H1 (cell line): ENCODE results near the gene OPHN1. TPM values are rescaled to one million over a fixed set of nuclear protein-coding genes. Genes with fewer than 3 reads are reported as not detected.

ENCODE experiments used
- CTCF ChIA-PET: fragments of 300-600 bp; sonication (Branson Sonifier 250); formaldehyde crosslinking; loops from one replicate; lab custom pipeline; 2021; ENCODE audit not compliant: partially characterized antibody; lab: Charles Lee
- POLR2A ChIA-PET: fragments of 300-600 bp; sonication (Branson Sonifier 250); formaldehyde crosslinking; loops from one replicate; lab custom pipeline; 2021; ENCODE audit warnings: inconsistent platforms; ENCODE audit not compliant: partially characterized antibody; lab: Charles Lee
- DNase-seq, 2 experiments: peaks; one replicate each; pipeline versions ENCODE4 v3.0.0 to v3.0.0-alpha.2; 2010 to 2022; ENCODE audit warnings: low spot score in 2 of 2, low read depth in 1 of 2, mixed read lengths in 1 of 2
- FAIRE-seq: peaks from 2 replicates; lab custom pipeline; 2011; peaks lifted over from hg19 to GRCh38; lab: Jason Lieb, UNC
- H2AFZ ChIP-seq: 2 replicates; pipeline ENCODE4 v1.8.1; 2012; ENCODE audit warnings: low read length, inconsistent platforms
- H2AK5ac ChIP-seq: 2 replicates; pipeline ENCODE4 v1.6.1; 2013; ENCODE audit warnings: low read depth, low read length
- H2BK120ac ChIP-seq: replicated peaks from 2 replicates; pipeline ENCODE3; 2013; ENCODE audit warnings: low read depth, low read length, inconsistent platforms
- H2BK12ac ChIP-seq: 2 replicates; pipeline ENCODE4 v1.6.1; 2013; ENCODE audit warnings: low read depth, low read length
- H2BK15ac ChIP-seq: 2 replicates; pipeline ENCODE4 v1.6.1; 2013; ENCODE audit warnings: low read length
- H2BK20ac ChIP-seq: 2 replicates; pipeline ENCODE4 v1.6.1; 2013; ENCODE audit warnings: low read length
- H2BK5ac ChIP-seq: 2 replicates; pipeline ENCODE4 v1.6.1; 2013; ENCODE audit warnings: low read depth, low read length
- H3K14ac ChIP-seq: 2 replicates; pipeline ENCODE4 v1.6.1; 2013; ENCODE audit warnings: inconsistent platforms; ENCODE audit not compliant: insufficient read length
- H3K18ac ChIP-seq: 2 replicates; pipeline ENCODE4 v1.6.1; 2013; ENCODE audit warnings: low read length; ENCODE audit errors: extremely low read depth
- H3K23ac ChIP-seq: 2 replicates; pipeline ENCODE4 v1.6.1; 2013; ENCODE audit warnings: inconsistent platforms; ENCODE audit not compliant: insufficient read length
- H3K23me2 ChIP-seq: 2 replicates; pipeline ENCODE4 v1.6.1; 2013; ENCODE audit warnings: low read depth, low read length
- H3K27ac ChIP-seq: 2 replicates; pipeline ENCODE4 v1.6.1; 2011; ENCODE audit warnings: low read depth, low read length, inconsistent platforms
- H3K27me3 ChIP-seq, 4 experiments: replicated peaks in 1 of 4; 1 replicate in 1 of 4; 2 replicates in 3 of 4; pipeline versions ENCODE4 v1.6.1 to v1.8.1; 2011 to 2013; ENCODE audit warnings: low read length in 3 of 4, mild to moderate bottlenecking in 3 of 4, inconsistent platforms in 2 of 4, mixed read lengths in 2 of 4, moderate library complexity in 1 of 4; ENCODE audit not compliant: control insufficient read depth in 3 of 4, insufficient read depth in 3 of 4; ENCODE audit errors: extremely low read depth in 1 of 4
- H3K36me3 ChIP-seq, 4 experiments: 2 replicates each; pipeline versions ENCODE4 v1.6.1 to v1.8.1; 2011 to 2013; ENCODE audit warnings: mild to moderate bottlenecking in 4 of 4, low read length in 3 of 4, moderate library complexity in 2 of 4, control low read depth in 1 of 4, inconsistent platforms in 1 of 4; ENCODE audit not compliant: insufficient read depth in 4 of 4, control insufficient read depth in 2 of 4
- H3K4ac ChIP-seq: replicated peaks from 2 replicates; pipeline ENCODE3; 2013; ENCODE audit warnings: low read length, low read depth, mixed read lengths, inconsistent platforms; ENCODE audit not compliant: insufficient read length
- H3K4me1 ChIP-seq, 4 experiments: replicated peaks in 1 of 4; 1 replicate in 1 of 4; 2 replicates in 3 of 4; pipeline versions ENCODE4 v1.6.1 to v1.8.1; 2011 to 2013; ENCODE audit warnings: low read length in 3 of 4, inconsistent platforms in 2 of 4, mixed read lengths in 1 of 4; ENCODE audit not compliant: insufficient read depth in 4 of 4, control insufficient read depth in 3 of 4
- H3K4me2 ChIP-seq, 2 experiments: 2 replicates each; pipeline versions ENCODE4 v1.6.1 to v1.8.1; 2011 to 2013; ENCODE audit warnings: low read depth in 2 of 2, low read length in 2 of 2, control low read depth in 1 of 2, inconsistent platforms in 1 of 2, mild to moderate bottlenecking in 1 of 2; ENCODE audit not compliant: insufficient read depth in 1 of 2
- H3K4me3 ChIP-seq, 4 experiments: fragments of 200-600, 300-600 bp in 1 of 4; sonication (generic), shearing (Covaris generic), sonication (Bioruptor Twin) in 1 of 4; 2 replicates each; pipeline versions ENCODE4 v1.5.1 to v1.8.1; 2011 to 2016; ENCODE audit warnings: low read length in 4 of 4, low read depth in 3 of 4, control low read depth in 2 of 4, inconsistent platforms in 2 of 4, mild to moderate bottlenecking in 2 of 4, mixed read lengths in 1 of 4, moderate library complexity in 1 of 4; ENCODE audit not compliant: insufficient read depth in 2 of 4; ENCODE audit errors: extremely low read depth in 1 of 4
- H3K56ac ChIP-seq: replicated peaks from 2 replicates; pipeline ENCODE3; 2013; ENCODE audit warnings: low read depth, mild to moderate bottlenecking, mixed read lengths, low read length, inconsistent platforms; ENCODE audit not compliant: insufficient read length
- H3K79me1 ChIP-seq: 2 replicates; pipeline ENCODE4 v1.6.1; 2013; ENCODE audit warnings: low read depth, low read length, control low read depth
- H3K79me2 ChIP-seq, 2 experiments: 2 replicates each; pipeline versions ENCODE4 v1.6.1 to v1.8.1; 2012 to 2013; ENCODE audit warnings: low read length in 2 of 2, mild to moderate bottlenecking in 2 of 2, inconsistent platforms in 1 of 2; ENCODE audit not compliant: insufficient read depth in 2 of 2, control insufficient read depth in 1 of 2
- H3K9ac ChIP-seq, 4 experiments: replicated peaks in 1 of 4; 1 replicate in 1 of 4; 2 replicates in 3 of 4; pipeline versions ENCODE4 v1.6.1 to v1.8.1; 2011 to 2013; ENCODE audit warnings: low read depth in 3 of 4, low read length in 3 of 4, control low read depth in 2 of 4, mild to moderate bottlenecking in 2 of 4, moderate library complexity in 2 of 4, inconsistent platforms in 1 of 4; ENCODE audit errors: extremely low read depth in 1 of 4
- H3K9me3 ChIP-seq, 2 experiments: 2 replicates each; pipeline versions ENCODE4 v1.6.1 to v1.8.1; 2012 to 2013; ENCODE audit warnings: mild to moderate bottlenecking in 2 of 2, moderate library complexity in 2 of 2, control low read depth in 1 of 2, inconsistent platforms in 1 of 2, low read depth in 1 of 2, low read length in 1 of 2, mixed read lengths in 1 of 2; ENCODE audit not compliant: insufficient read depth in 2 of 2
- H4K20me1 ChIP-seq, 2 experiments: replicated peaks in 1 of 2; 2 replicates each; pipeline versions ENCODE3 to v1.8.1; 2011 to 2013; ENCODE audit warnings: inconsistent platforms in 2 of 2, low read length in 2 of 2, mild to moderate bottlenecking in 1 of 2; ENCODE audit not compliant: insufficient read depth in 2 of 2, control insufficient read depth in 1 of 2
- H4K5ac ChIP-seq: 2 replicates; pipeline ENCODE4 v1.6.1; 2013; ENCODE audit warnings: low read length, low read depth, mixed read lengths, inconsistent platforms; ENCODE audit not compliant: insufficient read length
- H4K8ac ChIP-seq: 2 replicates; pipeline ENCODE4 v1.8.0; 2013; ENCODE audit warnings: mild to moderate bottlenecking, moderate library complexity, low read length, inconsistent platforms; ENCODE audit not compliant: insufficient read depth; ENCODE audit errors: extremely low read depth
- H4K91ac ChIP-seq: replicated peaks from 2 replicates; pipeline ENCODE3; 2013; ENCODE audit warnings: low read length, mixed read lengths, inconsistent platforms; ENCODE audit not compliant: insufficient read length
- BRCA1 ChIP-seq: IDR thresholded peaks from 2 replicates; pipeline ENCODE4 v1.6.1; 2012; ENCODE audit warnings: low read depth, low read length, improper control_type of control experiment
- CTBP2 ChIP-seq: IDR thresholded peaks from 2 replicates; pipeline ENCODE4 v1.7.0; 2011; ENCODE audit warnings: borderline replicate concordance, mild to moderate bottlenecking, moderate library complexity, mixed read lengths, low read length; ENCODE audit not compliant: insufficient read depth, insufficient read length
- EGR1 ChIP-seq: IDR thresholded peaks from 2 replicates; pipeline ENCODE4 v1.6.1; 2011; ENCODE audit warnings: low read depth, low read length, borderline replicate concordance
- FOSL1 ChIP-seq: IDR thresholded peaks from 2 replicates; pipeline ENCODE4 v1.6.1; 2011; ENCODE audit warnings: mild to moderate bottlenecking, low read depth, low read length, moderate library complexity; ENCODE audit not compliant: insufficient read depth
- GABPA ChIP-seq: IDR thresholded peaks from 2 replicates; pipeline ENCODE4 v1.6.1; 2011; ENCODE audit warnings: mild to moderate bottlenecking, low read length, moderate library complexity, borderline replicate concordance; ENCODE audit not compliant: insufficient read depth
- KDM4A ChIP-seq: IDR thresholded peaks from one replicate; pipeline ENCODE4 v1.7.1; 2012; ENCODE audit warnings: low read depth, mild to moderate bottlenecking, moderate library complexity, low read length, inconsistent platforms; ENCODE audit not compliant: severe bottlenecking
- NANOG ChIP-seq: IDR thresholded peaks from 2 replicates; pipeline ENCODE4 v1.6.1; 2011; ENCODE audit warnings: low read length, low read depth, mild to moderate bottlenecking, inconsistent platforms; ENCODE audit not compliant: insufficient read depth, poor library complexity, severe bottlenecking
- NRF1 ChIP-seq: IDR thresholded peaks from 2 replicates; pipeline ENCODE4 v1.6.1; 2011; ENCODE audit warnings: mild to moderate bottlenecking, low read depth, low read length, improper control_type of control experiment
- POLR2AphosphoS5 ChIP-seq: IDR thresholded peaks from 2 replicates; pipeline ENCODE4 v1.6.1; 2011; ENCODE audit warnings: low read depth, low read length
- RFX5 ChIP-seq: IDR thresholded peaks from 2 replicates; pipeline ENCODE4 v1.6.1; 2011; ENCODE audit warnings: low read depth, low read length, improper control_type of control experiment, borderline replicate concordance
- SP2 ChIP-seq: IDR thresholded peaks from 2 replicates; pipeline ENCODE4 v1.6.1; 2012; ENCODE audit warnings: mild to moderate bottlenecking, low read length, inconsistent platforms
- SP4 ChIP-seq: IDR thresholded peaks from 2 replicates; pipeline ENCODE4 v1.6.1; 2012; ENCODE audit warnings: low read length, inconsistent platforms
- TEAD4 ChIP-seq: IDR thresholded peaks from 2 replicates; pipeline ENCODE4 v1.6.1; 2012; ENCODE audit warnings: low read depth, low read length, inconsistent platforms, mixed read lengths
- ZNF274 ChIP-seq: IDR thresholded peaks from 2 replicates; pipeline ENCODE4 v1.7.0; 2012; ENCODE audit warnings: low read length, borderline replicate concordance; ENCODE audit errors: extremely low read depth
- WGBS, 2 experiments: shearing (Covaris generic) in 1 of 2; methylation state at CpG; one replicate each; pipeline versions ENCODE4 v1.1.6 to v1.1.7; 2013 to 2015; ENCODE audit warnings: low lambda C conversion rate in 2 of 2, mixed read lengths in 2 of 2, inconsistent platforms in 1 of 2, low coverage in 1 of 2, missing lambda C conversion rate in 1 of 2; ENCODE audit not compliant: insufficient replicate concordance in 2 of 2, insufficient coverage in 1 of 2, insufficient read length in 1 of 2; ENCODE audit errors: extremely low coverage in 1 of 2, missing lambda C conversion rate in 1 of 2; 5-methylcytosine and 5-hydroxymethylcytosine counted together
- polyA plus RNA-seq, 7 experiments: library from polyadenylated mRNA; depleted of rRNA in 3 of 7; stranded (reverse) in 5 of 7; unstranded in 2 of 7; fragments of >200 nt in 5 of 7; fragments of 200-250 nt in 2 of 7; gene quantifications; 1 replicate in 5 of 7; 2 replicates in 1 of 7; 4 replicates in 1 of 7; pipeline versions ENCODE4 v1.2.1 to v1.2.3, GENCODE V29; 2011 to 2013; ENCODE audit warnings: missing spikeins in 2 of 7, mixed read lengths in 2 of 7
- total RNA-seq: library from RNA; stranded (reverse); fragmentation: NEBNext Ultra II Directional; extraction: Animal tissue kit (Norgen Biotek cat#: 25700); gene quantifications from 2 replicates; pipeline ENCODE4 v1.2.1, GENCODE V29; 2021
- TF ChIP-seq, protein P1 (sequence below): IDR thresholded peaks from 2 replicates; pipeline ENCODE4 v1.6.1; 2012; ENCODE audit warnings: inconsistent platforms

Gene OPHN1
- total and polyA plus RNA-seq, 2 of the 8 experiments (the other 6 are each of a cell fraction or from before 2014, with no cell fraction given) = 1.2 to 3.5 TPM

DNA sequence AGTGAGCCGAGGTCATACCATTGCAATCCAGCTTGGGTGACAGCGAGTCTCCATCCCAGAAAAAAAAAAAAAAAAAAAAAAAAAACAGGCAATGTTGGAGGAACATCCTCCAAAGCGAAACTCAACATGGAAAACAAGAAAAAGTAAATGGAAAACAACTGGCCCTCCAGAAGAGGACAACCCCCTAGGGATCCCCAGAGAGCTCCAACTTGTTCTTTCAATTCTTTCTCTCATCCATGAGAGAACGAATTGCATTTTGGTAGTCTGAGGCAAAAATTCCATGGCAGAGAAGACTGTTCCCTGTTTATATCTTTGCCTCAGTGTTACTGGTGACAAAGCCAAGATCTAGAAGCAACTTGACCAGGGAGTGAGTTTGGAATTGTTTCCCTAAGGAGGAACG is 49.8 kb downstream of the OPHN1 start:
- Histone ChIP-seq H2AK5ac (no peak overlapping the region), H2AFZ (no peak overlapping the region), H4K5ac (no peak overlapping the region), H2BK12ac (no peak overlapping the region), H2BK15ac (no peak overlapping the region), H3K18ac (no peak overlapping the region; the same call in 1 of the 2 replicates), H4K8ac (no peak overlapping the region), H2BK120ac (no peak overlapping the region), H3K9ac (no peak overlapping the region), H3K23ac (no peak overlapping the region), H3K27ac (no peak overlapping the region), H3K56ac (no peak overlapping the region), H3K4me3 (no peak overlapping the region), H2BK20ac (no peak overlapping the region), H3K4me2 (no peak overlapping the region), H3K27me3 (no peaks in the 10 kb centered on the region), H2BK5ac (no peak overlapping the region), H3K4ac (no peak overlapping the region), H3K4me1 (no peaks in the 10 kb centered on the region), H3K9me3 (no peaks in the 10 kb centered on the region), H4K20me1 (no peaks in the 10 kb centered on the region), H3K36me3 (no peaks in the 10 kb centered on the region), H3K79me2 (no peaks in the 10 kb centered on the region), H3K23me2 (no peaks in the 10 kb centered on the region), H4K91ac (no peak overlapping the region), H3K14ac (no peak overlapping the region), H3K79me1 (no peaks in the 10 kb centered on the region)
- ChIA-PET CTCF (no interaction called here), POLR2A (no interaction called here)
- FAIRE-seq (no peak), DNase-seq (no peak)
- 93% methylated on average over 3 of the region's 5 CpGs; no CpG with 5 or more reads in 1 of the 2 experiments for WGBS, 2 experiments
- no peak for TF ChIP-seq TEAD4
- TF ChIP-seq, protein P1, sequence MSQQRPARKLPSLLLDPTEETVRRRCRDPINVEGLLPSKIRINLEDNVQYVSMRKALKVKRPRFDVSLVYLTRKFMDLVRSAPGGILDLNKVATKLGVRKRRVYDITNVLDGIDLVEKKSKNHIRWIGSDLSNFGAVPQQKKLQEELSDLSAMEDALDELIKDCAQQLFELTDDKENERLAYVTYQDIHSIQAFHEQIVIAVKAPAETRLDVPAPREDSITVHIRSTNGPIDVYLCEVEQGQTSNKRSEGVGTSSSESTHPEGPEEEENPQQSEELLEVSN = no peak
- no peak for TF ChIP-seq ZNF274
- no peak for TF ChIP-seq NRF1
- no peak for TF ChIP-seq RFX5
- no peak for TF ChIP-seq BRCA1
- TF ChIP-seq GABPA = no peak
- TF ChIP-seq NANOG = no peak
- TF ChIP-seq SP4 = no peak
- no peak for TF ChIP-seq CTBP2
- no peak for TF ChIP-seq EGR1
- no peak for TF ChIP-seq KDM4A
- no peak for TF ChIP-seq SP2
- TF ChIP-seq FOSL1 = no peak
- no peak for TF ChIP-seq POLR2AphosphoS5
